Muscle of leg (tissue), 11 donors: ENCODE data around the gene FCN1. TPM values are rescaled to one million over a fixed set of nuclear protein-coding genes. Genes with fewer than 3 reads are reported as not detected.
"Not testable (repeated sequence)": the region's sequence is repeated elsewhere in the genome, so short reads cannot be mapped to it uniquely, and the experiment has no call there.

Source experiments
- DNase-seq: peaks from one replicate; pipeline ENCODE4 v3.0.0; 2013
- H3K27ac ChIP-seq: one replicate; pipeline ENCODE4 v1.5.1; 2013; ENCODE audit warnings: mild to moderate bottlenecking, low read length, control low read depth
- H3K27me3 ChIP-seq: one replicate; pipeline ENCODE4 v1.6.1; 2013; ENCODE audit warnings: low read length; ENCODE audit not compliant: control insufficient read depth, insufficient read depth
- H3K36me3 ChIP-seq: one replicate; pipeline ENCODE4 v1.6.1; 2013; ENCODE audit warnings: low read length; ENCODE audit not compliant: control insufficient read depth, insufficient read depth
- H3K4me1 ChIP-seq: one replicate; pipeline ENCODE4 v1.6.1; 2013; ENCODE audit warnings: low read length; ENCODE audit not compliant: control insufficient read depth, insufficient read depth
- H3K4me3 ChIP-seq: one replicate; pipeline ENCODE4 v1.5.1; 2013; ENCODE audit warnings: low read length, control low read depth
- H3K9me3 ChIP-seq: replicated peaks from 2 replicates; pipeline ENCODE4 v1.6.1; 2013; ENCODE audit warnings: low read depth, low read length; ENCODE audit not compliant: control insufficient read depth
- WGBS: methylation state at CpG from one replicate; pipeline ENCODE4 v1.1.5; 2013; ENCODE audit warnings: missing lambda C conversion rate; ENCODE audit not compliant: insufficient coverage; 5-methylcytosine and 5-hydroxymethylcytosine counted together
- polyA plus RNA-seq, 8 donors: library from polyadenylated mRNA; unstranded; fragments of 120-200 nt; gene quantifications; one replicate each; pipeline versions ENCODE4 v1.2.1 to v1.2.3, GENCODE V29; 2013; ENCODE audit warnings: inconsistent platforms in 1 of 8, low replicate concordance in 1 of 8; ENCODE audit not compliant: insufficient read length in 8 of 8, insufficient read depth in 1 of 8
- total RNA-seq: library from RNA; stranded (reverse); fragments of 120-200 nt; gene quantifications from one replicate; pipeline ENCODE4 v1.2.4, GENCODE V29; 2013

FCN1 gene
- total and polyA plus RNA-seq, 9 donors: 2.0 to 8.2 (median 4.0) TPM

GRCh38 chr9:134962065-134962972, 44.6 kb upstream of the FCN1 start:
- Histone ChIP-seq H3K27me3 (peaks cover 10% of the 10 kb centered on the region), H3K36me3 (no peaks in the 10 kb centered on the region), H3K27ac (no peak overlapping the region), H3K4me3 (no peak overlapping the region), H3K9me3 (peaks cover 3% of the 10 kb centered on the region), H3K4me1 (peaks cover 30% of the 10 kb centered on the region)
- DNase-seq: no peak
- WGBS: 79% methylated on average over 10 of the region's 16 CpGs

- peaks cover 3% of the 10 kb centered on the region for H3K9me3 ChIP-seq
- H3K4me3 ChIP-seq: no peak overlapping the region
- no peak overlapping the region for H3K27ac ChIP-seq
- no peaks in the 10 kb centered on the region for H3K36me3 ChIP-seq
- WGBS: 55% methylated on average over 20 of the region's 21 CpGs
- peaks cover 24% of the 10 kb centered on the region for H3K4me1 ChIP-seq
- DNase-seq: peak; percentile 47
- peaks cover 10% of the 10 kb centered on the region for H3K27me3 ChIP-seq
These were observed 43.8 kb upstream of the FCN1 start for GRCh38 chr9:134961331-134962064.

- peaks cover 10% of the 10 kb centered on the region for H3K27me3 ChIP-seq
These were observed 43.0 kb upstream of the FCN1 start for GRCh38 chr9:134960701-134961181.

GRCh38 chr9:134959971-134960310, 42.2 kb upstream of the FCN1 start:
- peaks cover 11% of the 10 kb centered on the region for H3K27me3 ChIP-seq
- H3K4me1 ChIP-seq: peaks cover 24% of the 10 kb centered on the region
- H3K4me3 ChIP-seq: no peak overlapping the region
- no peak overlapping the region for H3K27ac ChIP-seq
- peaks cover 3% of the 10 kb centered on the region for H3K9me3 ChIP-seq
- H3K36me3 ChIP-seq: no peaks in the 10 kb centered on the region
- 82% methylated on average over 9 of the region's 9 CpGs for WGBS
- DNase-seq: no peak

More at GRCh38 chr9:134960701-134961181, 43.0 kb upstream of the FCN1 start:
- Histone ChIP-seq H3K27ac (no peak overlapping the region), H3K4me3 (no peak overlapping the region), H3K9me3 (peaks cover 3% of the 10 kb centered on the region), H3K4me1 (peaks cover 24% of the 10 kb centered on the region), H3K36me3 (no peaks in the 10 kb centered on the region)
- DNase-seq: no peak
- WGBS: 49% methylated on average over 8 of the region's 15 CpGs

- Histone ChIP-seq H3K27ac (no peak overlapping the region), H3K4me1 (peaks cover 24% of the 10 kb centered on the region), H3K4me3 (no peak overlapping the region), H3K27me3 (peaks cover 12% of the 10 kb centered on the region), H3K36me3 (no peaks in the 10 kb centered on the region), H3K9me3 (peaks cover 3% of the 10 kb centered on the region)
- DNase-seq: no peak
- WGBS: 88% methylated on average over 12 of the region's 14 CpGs
These were observed 41.6 kb upstream of the FCN1 start for GRCh38 chr9:134959126-134959970.

GRCh38 chr9:134957945-134958227, 40.2 kb upstream of the FCN1 start:
- no CpG with 5 or more reads among the region's 2 CpGs for WGBS
- H3K27ac ChIP-seq: no peak overlapping the region
- peaks cover 8% of the 10 kb centered on the region for H3K27me3 ChIP-seq
- H3K4me3 ChIP-seq: no peak overlapping the region
- DNase-seq: no peak
- H3K4me1 ChIP-seq: peaks cover 24% of the 10 kb centered on the region
- H3K36me3 ChIP-seq: no peaks in the 10 kb centered on the region
- peaks cover 3% of the 10 kb centered on the region for H3K9me3 ChIP-seq

- 64% methylated on average over 9 of the region's 9 CpGs for WGBS
- no peaks in the 10 kb centered on the region for H3K36me3 ChIP-seq
- H3K27me3 ChIP-seq: peaks cover 8% of the 10 kb centered on the region
- DNase-seq: no peak
- peaks cover 4% of the 10 kb centered on the region for H3K9me3 ChIP-seq
- H3K4me3 ChIP-seq: no peak overlapping the region
- H3K27ac ChIP-seq: no peak overlapping the region
- H3K4me1 ChIP-seq: peaks cover 22% of the 10 kb centered on the region
These were observed 39.6 kb upstream of the FCN1 start for GRCh38 chr9:134957165-134957944.

GRCh38 chr9:134956387-134956786, 38.7 kb upstream of the FCN1 start:
- H3K9me3 ChIP-seq, H3K36me3 ChIP-seq, H3K27me3 ChIP-seq, H3K27ac ChIP-seq, DNase-seq, H3K4me3 ChIP-seq: not testable (repeated sequence)
- WGBS: 63% methylated on average over 2 of the region's 6 CpGs
- H3K4me1 ChIP-seq: peaks cover 13% of the 10 kb centered on the region

GRCh38 chr9:134955801-134956200, 38.1 kb upstream of the FCN1 start:
- Histone ChIP-seq H3K27me3 (peaks cover 8% of the 10 kb centered on the region), H3K4me1 (peaks cover 7% of the 10 kb centered on the region), H3K9me3 (peaks cover 6% of the 10 kb centered on the region), H3K27ac (no peak overlapping the region), H3K36me3 (no peaks in the 10 kb centered on the region), H3K4me3 (no peak overlapping the region)
- no peak for DNase-seq
- WGBS: 89% methylated on average over 7 of the region's 7 CpGs
